ENCODE results near the gene ARHGAP11A.

Gene ARHGAP11A

GRCh38 chr15:32652178-32652577 lies 36.9 kb downstream of the ARHGAP11A start:
- DNase-seq: no peak
- intact Hi-C loops (cut with DNase I): loop anchor here (10.0 kb wide), 1 partner anchor 303 kb away; no protein-coding TSS in a partner anchor

- intact Hi-C loops (cut with DNase I): loop anchor here (10.0 kb wide), 1 partner anchor 299 kb away; no protein-coding TSS in a partner anchor
- DNase-seq: no peak
These were observed 40.8 kb downstream of the ARHGAP11A start for GRCh38 chr15:32656091-32656490.

GRCh38 chr15:32656496-32656895 lies 41.2 kb downstream of the ARHGAP11A start:
- no peak for DNase-seq
- intact Hi-C loops (cut with DNase I): loop anchor here (10.0 kb wide), 1 partner anchor 298 kb away; no protein-coding TSS in a partner anchor

DNA sequence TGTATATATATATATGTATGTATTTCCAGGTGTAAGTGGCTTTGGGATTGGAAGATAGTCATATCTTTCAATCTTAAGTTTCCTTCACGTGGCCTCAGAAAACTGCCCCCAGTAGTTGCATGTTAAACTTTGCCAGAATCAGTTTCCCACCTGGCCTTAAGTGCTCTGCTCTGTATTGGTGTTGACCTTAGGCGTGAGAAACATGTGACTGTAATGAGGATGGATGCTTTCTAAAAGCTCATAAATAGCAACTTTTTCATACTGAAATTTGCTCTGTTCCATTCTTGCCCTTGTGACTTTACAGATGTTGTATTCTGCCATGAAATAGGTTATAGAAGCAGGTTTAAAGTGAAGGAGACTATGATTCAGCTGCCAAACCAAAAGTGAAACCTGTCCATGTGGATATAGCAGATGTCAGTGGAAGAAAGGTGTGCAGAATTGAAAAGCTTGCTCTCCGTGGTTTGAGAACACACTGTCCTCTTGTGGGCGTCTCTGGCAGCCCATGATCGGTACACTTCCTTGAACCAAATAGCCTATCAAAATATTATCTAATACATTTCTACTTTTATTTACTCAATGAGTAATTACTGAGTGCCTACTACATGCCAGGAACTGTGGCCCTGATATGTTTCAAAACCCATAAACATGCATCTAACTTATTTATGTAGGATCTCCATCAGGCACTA lies 42.0 kb downstream of the ARHGAP11A start:
- intact Hi-C loops (cut with DNase I): loop anchor here (10.0 kb wide), 1 partner anchor 297 kb away; no protein-coding TSS in a partner anchor
- peak in 1 of 42 donors; percentile 28 for DNase-seq

DNA sequence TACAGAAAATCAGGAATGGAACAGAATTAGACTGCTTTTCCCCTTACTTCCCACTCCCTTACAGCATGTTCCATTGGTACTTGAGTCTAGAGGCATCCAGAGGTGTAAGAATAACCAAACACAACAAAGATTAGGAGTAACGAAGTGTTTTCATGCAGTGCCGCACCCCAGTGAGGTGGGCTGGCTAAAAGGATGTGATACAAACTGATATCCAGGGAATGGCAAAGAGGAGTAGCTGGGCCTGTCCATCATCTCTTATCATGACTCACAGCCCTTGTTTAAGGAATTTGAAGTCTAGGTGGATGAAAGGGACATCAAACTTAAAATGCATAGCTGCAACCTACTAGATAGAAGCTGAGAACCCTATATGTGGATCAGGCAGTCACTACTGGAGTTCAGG lies 42.6 kb downstream of the ARHGAP11A start:
- DNase-seq: peak in 1 of 42 donors; percentile 18
- intact Hi-C loops (cut with DNase I): loop anchor here (10.0 kb wide), 1 partner anchor 297 kb away; no protein-coding TSS in a partner anchor

GRCh38 chr15:32659340-32660155 lies 44.2 kb downstream of the ARHGAP11A start:
- intact Hi-C loops (cut with DNase I): loop anchor here (5.0 to 10.0 kb wide), 3 partner anchors 178 to 335 kb away; no protein-coding TSS in a partner anchor
- DNase-seq: no peak

DNA sequence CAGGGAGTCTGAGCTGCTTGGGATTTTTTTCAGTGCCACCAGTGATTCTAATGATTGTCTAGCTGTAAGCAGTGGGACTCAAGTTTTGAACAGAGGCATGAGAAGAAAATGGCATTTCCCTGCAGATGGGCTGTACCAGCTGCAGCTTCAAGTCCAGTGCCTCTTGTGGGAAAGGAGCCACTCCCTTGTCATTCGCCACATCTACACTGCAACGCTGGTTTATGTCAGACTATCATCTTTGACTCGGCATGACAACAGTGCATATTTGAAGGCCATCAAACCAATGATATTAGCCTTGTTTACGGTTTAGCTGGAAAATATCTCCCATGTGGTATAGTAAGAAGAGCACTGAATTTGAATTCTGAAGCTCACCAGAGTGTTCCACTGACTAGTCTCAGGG lies 48.4 kb downstream of the ARHGAP11A start:
- DNase-seq: no peak
- intact Hi-C loops (cut with DNase I): loop anchor here (5.0 to 10.0 kb wide), 2 partner anchors 174 to 331 kb away; no protein-coding TSS in a partner anchor

GRCh38 chr15:32664796-32665195 lies 49.5 kb downstream of the ARHGAP11A start:
- no peak for DNase-seq
- intact Hi-C loops (cut with DNase I): loop anchor here (5.0 to 10.0 kb wide), 2 partner anchors 173 to 330 kb away; no protein-coding TSS in a partner anchor

DNA sequence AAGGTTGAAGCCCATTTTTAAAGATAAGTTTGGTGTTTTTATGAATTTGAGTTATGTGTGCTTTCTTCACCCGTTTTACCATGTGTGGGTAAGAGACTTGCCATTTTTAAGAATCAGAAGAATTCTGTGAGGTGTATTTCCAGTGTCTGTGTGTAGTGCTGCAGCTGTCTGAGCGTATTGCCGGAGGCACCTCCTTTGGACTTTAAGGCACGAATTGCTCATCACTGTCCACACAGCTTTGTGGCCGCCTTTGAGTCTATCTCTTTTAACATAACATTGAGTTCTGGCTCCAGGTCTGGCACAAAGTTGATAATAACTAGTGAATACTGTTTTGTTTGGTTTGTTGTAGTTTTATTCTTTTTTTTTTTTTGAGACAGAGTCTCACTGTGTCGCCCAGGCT lies 52.0 kb downstream of the ARHGAP11A start:
- no peak for DNase-seq
- intact Hi-C loops (cut with DNase I): loop anchor here (10.0 kb wide), 1 partner anchor 327 kb away; no protein-coding TSS in a partner anchor

DNA sequence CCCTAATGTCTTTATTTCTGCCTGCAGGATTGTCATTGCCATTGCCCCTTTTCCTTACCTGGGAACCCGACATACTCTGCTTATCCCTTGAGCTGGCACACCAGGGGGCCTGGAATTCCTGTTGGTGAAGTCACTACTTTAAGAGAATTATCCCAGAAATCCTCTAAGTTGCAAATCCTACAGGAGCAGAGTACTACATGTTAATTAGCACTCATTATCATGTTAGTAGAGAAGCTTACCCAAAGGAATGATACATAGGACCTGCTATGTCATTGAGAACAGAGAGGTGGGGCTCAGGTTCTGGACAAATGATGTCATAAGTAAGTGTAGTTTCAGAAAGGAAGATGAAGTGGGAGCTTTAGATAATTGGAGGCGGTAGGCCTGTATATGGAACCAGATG lies 53.6 kb downstream of the ARHGAP11A start:
- DNase-seq: no peak
- intact Hi-C loops (cut with DNase I): loop anchor here (10.0 kb wide), 1 partner anchor 326 kb away; no protein-coding TSS in a partner anchor

DNA sequence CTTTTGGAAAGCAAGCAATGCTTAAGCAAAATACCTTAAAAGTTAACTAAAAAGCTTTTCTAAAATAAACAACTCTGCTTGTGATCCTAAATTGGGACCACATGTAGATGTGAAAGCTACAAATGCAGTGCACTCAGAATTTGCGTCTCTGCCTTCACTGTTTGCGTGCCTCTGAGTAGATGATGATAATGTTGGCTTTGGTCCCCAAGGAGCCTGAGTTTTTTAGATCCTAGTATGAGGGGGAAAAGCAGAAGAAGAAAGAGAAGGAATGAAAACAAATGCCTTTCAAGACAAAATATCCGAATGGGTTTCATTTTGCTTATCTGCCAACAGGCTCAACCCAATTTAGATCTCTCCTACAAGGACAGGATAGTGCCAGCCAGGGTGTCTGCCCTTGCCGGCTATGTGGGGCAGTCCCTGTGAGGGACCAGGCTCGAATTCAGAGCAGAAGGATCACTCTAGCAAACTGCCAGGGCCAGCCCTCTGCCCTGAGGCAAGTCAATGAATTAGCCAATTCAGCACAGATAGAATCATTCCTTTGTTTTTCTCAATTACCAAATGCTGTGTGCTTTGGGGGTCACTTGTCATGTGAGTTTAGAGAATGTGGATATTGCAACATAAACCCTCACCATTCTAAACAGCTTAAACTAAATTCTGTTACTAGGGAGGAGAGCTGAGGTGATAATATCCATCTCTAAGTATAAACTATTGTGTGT lies 54.8 kb downstream of the ARHGAP11A start:
- intact Hi-C loops (cut with DNase I): loop anchor here (10.0 kb wide), 1 partner anchor 325 kb away; no protein-coding TSS in a partner anchor
- DNase-seq: peak; percentile 56 to 93 (median 84)

GRCh38 chr15:32670623-32671022 lies 55.3 kb downstream of the ARHGAP11A start:
- no peak for DNase-seq
- intact Hi-C loops (cut with DNase I): no loop called here

DNA sequence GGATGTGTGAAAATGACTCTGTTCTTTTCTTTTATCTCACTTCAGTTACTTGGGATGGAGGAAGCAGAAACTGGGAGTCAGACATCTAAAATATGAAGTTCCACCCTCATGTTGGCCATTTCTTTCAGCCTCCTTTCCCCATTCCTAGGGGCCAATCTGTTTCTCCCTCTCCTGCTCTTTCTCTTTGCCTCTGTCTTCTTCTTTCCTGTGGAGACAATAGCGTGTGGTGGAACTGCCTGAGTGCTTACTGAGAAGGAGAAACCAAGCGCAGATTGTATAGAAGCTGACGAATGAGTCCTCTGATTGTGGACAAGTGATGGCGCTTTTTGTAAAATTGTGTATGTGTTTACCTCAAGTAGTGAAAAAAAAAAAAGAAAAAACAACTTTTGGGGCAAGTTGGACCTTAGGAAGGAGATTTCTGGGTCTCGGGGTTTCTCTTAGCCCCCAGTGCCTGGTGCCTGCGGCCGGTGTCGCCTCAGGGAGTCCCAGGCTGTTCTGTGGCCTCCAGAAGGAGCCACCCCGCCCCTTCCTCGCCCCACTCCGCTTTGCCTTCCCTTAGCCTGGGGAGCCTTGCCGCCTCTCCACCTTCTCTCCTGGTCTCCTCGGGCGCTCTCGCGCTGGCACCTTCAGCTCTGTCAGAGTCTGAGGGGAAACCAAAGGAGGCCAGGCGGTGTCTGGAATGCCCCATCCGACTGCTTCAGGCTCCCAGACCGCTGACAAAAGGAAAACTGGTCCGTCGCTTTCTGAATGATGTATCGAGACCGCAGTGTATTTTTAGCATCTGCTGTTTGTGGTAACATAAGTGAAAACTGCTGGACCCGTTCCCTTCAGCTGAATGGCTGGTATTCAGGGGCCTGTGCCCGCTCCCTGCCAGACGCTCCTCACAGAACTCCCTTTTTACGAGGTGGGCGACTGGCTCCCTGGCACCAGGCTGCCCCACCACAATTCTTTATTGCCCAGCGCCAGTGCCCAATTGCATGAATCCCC lies 56.3 kb downstream of the ARHGAP11A start:
- peak in 40 of 42 donors; percentile 27 to 87 (median 58) for DNase-seq
- intact Hi-C loops (cut with DNase I): no loop called here

DNA sequence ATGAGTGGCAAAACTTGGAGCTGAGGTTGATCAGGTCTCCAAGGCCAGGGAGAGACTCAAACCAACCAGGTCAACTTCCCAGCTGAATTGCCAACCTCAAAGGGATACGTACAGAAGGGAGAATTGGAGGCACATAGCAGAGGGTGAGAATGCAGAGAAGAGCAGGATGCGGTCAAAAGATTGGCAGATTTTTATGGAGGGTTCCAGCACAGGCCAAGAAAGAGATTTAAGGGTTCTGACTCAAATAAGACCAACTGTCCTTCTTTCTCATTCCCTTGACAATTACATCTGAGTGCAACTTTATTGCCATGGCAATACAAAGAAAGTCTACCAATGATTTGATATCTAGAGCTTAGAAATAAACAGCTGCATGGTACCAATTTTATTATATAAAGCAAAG lies 59.4 kb downstream of the ARHGAP11A start:
- intact Hi-C loops (cut with DNase I): no loop called here
- DNase-seq: no peak

DNA sequence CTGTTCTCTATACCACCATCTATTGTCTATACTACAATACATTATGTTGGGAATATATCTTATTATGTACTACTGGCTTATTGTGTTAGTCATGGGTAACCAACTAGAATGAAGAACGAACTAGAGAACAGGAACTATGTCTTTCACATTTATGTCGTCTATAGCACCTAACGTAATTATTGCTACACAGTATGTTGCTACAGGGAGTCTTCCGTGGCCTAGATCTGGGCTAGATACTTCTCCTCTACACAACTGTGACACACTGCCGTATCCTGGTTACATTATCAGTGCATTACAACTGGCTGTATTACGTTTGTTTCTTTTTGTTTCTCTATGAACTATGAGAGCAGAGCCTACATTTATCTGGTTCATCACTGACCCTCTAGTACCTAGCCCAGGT lies 60.2 kb downstream of the ARHGAP11A start:
- intact Hi-C loops (cut with DNase I): no loop called here
- DNase-seq: no peak

DNA sequence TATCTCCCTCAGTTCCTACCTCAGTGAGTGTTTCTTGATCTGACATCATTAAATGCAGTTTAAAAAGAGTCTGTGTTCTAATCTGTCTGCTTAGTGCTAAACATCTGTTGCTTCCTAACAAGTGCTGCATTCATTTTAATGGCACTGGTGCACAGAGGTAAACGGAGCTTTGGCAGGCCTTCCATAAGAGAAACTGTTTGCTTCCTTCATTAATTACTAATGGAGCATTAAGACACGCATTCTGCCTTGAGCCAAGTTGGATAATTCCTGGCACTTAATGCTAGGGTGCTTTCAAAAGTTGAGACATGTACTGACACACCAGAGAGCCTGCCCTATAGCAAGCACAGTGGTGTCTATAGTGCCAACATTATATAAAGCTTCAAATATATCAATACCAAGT lies 60.9 kb downstream of the ARHGAP11A start:
- intact Hi-C loops (cut with DNase I): no loop called here
- no peak for DNase-seq

GRCh38 chr15:32677238-32677750 lies 62.0 kb downstream of the ARHGAP11A start:
- intact Hi-C loops (cut with DNase I): no loop called here
- no peak for DNase-seq

GRCh38 chr15:32679298-32679690 lies 64.0 kb downstream of the ARHGAP11A start:
- DNase-seq: no peak
- intact Hi-C loops (cut with DNase I): no loop called here

Data from head of caudate nucleus (tissue), 42 donors.